ENCODE measurements around the gene KRT32.

DNA sequence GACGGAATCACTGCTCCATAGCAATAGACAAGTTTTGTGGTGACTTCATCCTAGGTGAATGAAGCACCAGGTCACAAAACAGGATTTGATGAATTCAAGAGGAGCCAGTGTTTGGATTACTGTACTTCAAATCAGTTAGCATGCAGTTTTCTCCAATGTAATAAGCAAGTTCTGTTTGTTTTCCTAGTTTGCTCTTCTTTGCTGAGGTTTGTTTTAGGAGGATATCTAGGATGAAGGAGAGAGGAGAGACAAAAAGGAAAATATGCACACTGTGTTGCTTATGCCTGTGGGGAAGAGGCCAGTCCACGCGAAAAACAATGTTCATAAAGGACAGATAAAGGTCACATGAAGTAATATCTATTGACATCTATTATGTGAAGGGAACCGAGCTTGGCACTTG is 51.8 kb downstream of the KRT32 start:
- TF ChIP-seq SIN3A (IDR thresholded peaks at IDR 0.05; ENCODE audit: borderline replicate concordance, insufficient read depth, low read length) (no peak), TAF1 (IDR thresholded peaks at IDR 0.05; ENCODE audit: borderline replicate concordance, insufficient read depth, low read length) (no peak), POLR2AphosphoS5 (IDR thresholded peaks at IDR 0.05; ENCODE audit: low read depth, low read length) (no peak)
- TF ChIP-seq, protein P1, sequence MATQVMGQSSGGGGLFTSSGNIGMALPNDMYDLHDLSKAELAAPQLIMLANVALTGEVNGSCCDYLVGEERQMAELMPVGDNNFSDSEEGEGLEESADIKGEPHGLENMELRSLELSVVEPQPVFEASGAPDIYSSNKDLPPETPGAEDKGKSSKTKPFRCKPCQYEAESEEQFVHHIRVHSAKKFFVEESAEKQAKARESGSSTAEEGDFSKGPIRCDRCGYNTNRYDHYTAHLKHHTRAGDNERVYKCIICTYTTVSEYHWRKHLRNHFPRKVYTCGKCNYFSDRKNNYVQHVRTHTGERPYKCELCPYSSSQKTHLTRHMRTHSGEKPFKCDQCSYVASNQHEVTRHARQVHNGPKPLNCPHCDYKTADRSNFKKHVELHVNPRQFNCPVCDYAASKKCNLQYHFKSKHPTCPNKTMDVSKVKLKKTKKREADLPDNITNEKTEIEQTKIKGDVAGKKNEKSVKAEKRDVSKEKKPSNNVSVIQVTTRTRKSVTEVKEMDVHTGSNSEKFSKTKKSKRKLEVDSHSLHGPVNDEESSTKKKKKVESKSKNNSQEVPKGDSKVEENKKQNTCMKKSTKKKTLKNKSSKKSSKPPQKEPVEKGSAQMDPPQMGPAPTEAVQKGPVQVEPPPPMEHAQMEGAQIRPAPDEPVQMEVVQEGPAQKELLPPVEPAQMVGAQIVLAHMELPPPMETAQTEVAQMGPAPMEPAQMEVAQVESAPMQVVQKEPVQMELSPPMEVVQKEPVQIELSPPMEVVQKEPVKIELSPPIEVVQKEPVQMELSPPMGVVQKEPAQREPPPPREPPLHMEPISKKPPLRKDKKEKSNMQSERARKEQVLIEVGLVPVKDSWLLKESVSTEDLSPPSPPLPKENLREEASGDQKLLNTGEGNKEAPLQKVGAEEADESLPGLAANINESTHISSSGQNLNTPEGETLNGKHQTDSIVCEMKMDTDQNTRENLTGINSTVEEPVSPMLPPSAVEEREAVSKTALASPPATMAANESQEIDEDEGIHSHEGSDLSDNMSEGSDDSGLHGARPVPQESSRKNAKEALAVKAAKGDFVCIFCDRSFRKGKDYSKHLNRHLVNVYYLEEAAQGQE (IDR thresholded peaks at IDR 0.05; ENCODE audit: insufficient read depth in 1 of 2, low read depth in 2 of 2, low read length in 2 of 2), result no peak
